G401.6 (cell line): ENCODE data around the gene INTS14.
"Not testable (repeated sequence)": the region's sequence is repeated elsewhere in the genome, so short reads cannot be mapped to it uniquely, and the experiment has no call there.

ENCODE experiments used
- FAIRE-seq: peaks from 2 replicates; lab custom pipeline; 2012; peaks lifted over from hg19 to GRCh38; lab: Jason Lieb, UNC

Gene INTS14

GRCh38 chr15:65578904-65579728 is 31.8 kb downstream of the INTS14 start:
- peak; percentile 3 for FAIRE-seq

- FAIRE-seq = no peak
These were observed 33.6 kb downstream of the INTS14 start for GRCh38 chr15:65577129-65577996.

DNA sequence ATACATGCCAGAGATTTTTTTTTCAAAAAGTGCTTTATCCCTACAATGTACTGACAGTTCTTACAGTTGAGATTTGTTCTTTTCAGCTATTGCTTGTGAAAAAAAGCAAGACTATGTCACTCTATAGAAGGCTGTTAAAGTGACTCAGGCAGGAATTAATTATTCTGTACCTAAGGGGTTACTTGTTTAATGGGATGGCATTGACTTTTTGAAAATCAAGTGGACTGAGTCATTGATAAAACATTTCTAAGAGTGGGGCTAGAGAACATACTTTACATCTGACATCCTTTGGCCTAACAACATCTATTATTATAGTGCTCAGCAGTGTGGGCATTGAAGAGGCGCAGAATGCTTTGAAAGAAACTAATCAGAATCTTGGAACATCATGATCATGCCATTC is 34.3 kb downstream of the INTS14 start:
- FAIRE-seq = no peak

GRCh38 chr15:65571971-65572370 is 39.0 kb downstream of the INTS14 start:
- FAIRE-seq = no peak

- no peak for FAIRE-seq
These were observed 41.2 kb downstream of the INTS14 start for GRCh38 chr15:65569728-65570127.

GRCh38 chr15:65561934-65562333 is 49.0 kb downstream of the INTS14 start:
- no peak for FAIRE-seq

DNA sequence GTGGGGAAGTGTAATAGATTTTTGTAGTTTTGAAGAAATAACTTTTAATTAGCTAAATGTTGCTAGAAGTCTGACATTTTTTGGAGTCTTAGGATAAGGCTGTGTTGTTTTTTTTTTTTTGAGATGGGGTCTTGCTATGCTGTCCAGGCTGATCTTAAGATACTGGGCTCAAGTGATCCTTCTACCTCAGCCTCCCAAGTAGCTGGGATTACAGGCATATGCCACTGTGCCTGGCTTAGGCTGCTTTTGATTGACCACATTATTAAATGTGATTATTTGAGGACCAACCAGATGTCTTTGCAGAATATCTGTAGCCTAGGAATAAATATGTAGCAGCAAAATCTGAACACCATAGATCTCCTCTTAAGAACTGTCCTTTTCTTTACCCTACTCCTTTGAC is 51.0 kb downstream of the INTS14 start:
- no peak for FAIRE-seq

DNA sequence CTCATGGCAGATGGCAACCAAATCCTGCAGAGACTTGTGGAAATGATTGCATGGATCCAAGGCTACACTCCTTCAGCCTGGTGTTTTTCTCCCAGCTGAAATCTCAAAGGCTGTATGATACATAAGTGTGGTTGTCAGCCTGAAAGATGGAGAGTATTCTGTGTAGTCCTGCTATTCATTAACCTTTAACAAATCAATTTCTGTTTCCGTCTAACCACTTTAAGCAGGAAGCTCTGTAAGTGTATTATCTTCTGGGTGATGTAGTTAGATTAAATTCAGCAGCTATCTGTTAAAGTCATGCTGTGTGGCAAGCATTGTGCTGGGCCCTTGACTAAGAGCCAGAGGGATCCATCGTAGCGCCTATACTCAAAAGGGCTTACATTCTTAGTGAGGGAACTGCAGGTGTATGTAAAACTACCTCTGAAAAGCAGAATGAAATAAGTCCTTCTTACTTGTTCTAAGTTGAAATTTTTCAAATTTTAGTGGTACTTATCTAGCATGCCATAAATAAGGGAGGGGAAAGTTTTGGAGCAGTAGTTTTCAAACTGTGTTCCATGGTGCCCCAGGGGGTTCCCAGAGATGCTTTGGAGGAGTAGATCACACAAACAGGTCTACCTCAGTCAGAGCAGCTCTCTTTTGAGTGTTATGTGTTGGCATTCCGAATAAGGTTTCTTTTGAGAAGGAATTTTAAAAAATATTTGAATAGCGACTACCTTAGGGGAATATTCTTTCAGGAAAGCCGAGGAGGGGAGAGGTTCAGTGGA is 51.8 kb downstream of the INTS14 start:
- no peak for FAIRE-seq

GRCh38 chr15:65558336-65558735 is 52.6 kb downstream of the INTS14 start:
- FAIRE-seq = no peak

DNA sequence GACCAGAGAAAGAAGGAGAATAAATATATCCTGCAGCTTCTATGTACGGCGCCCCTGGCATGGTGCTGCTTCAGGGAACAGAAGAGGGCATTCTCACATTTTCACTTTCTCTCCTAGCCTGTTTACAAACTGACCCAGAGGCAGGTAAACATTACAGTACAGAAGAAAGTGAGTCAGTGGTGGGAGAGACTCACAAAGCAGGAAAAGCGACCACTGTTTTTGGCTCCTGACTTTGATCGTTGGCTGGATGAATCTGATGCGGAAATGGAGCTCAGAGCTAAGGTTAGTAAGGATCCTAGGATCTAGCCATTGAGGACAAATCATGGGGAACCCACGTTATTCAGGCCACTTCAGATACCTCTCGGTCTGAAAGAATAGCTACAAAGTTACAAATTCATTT is 54.3 kb downstream of the INTS14 start:
- FAIRE-seq = no peak

GRCh38 chr15:65553691-65554090 is 57.2 kb downstream of the INTS14 start:
- no peak for FAIRE-seq

DNA sequence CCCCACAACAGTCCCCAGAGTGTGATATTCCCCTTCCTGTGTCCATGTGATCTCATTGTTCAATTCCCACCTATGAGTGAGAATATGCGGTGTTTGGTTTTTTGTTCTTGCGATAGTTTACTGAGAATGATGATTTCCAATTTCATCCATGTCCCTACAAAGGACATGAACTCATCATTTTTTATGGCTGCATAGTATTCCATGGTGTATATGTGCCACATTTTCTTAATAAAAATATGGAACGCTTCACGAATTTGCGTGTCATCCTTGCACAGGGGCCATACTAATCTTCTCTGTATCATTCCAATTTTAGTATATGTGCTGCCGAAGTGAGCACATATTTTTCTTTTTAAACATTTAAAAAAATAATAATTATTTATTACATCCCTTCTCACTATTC is 58.1 kb downstream of the INTS14 start:
- FAIRE-seq = not testable (repeated sequence)

- FAIRE-seq = no peak
These were observed 59.7 kb downstream of the INTS14 start for GRCh38 chr15:65551183-65551582.

DNA sequence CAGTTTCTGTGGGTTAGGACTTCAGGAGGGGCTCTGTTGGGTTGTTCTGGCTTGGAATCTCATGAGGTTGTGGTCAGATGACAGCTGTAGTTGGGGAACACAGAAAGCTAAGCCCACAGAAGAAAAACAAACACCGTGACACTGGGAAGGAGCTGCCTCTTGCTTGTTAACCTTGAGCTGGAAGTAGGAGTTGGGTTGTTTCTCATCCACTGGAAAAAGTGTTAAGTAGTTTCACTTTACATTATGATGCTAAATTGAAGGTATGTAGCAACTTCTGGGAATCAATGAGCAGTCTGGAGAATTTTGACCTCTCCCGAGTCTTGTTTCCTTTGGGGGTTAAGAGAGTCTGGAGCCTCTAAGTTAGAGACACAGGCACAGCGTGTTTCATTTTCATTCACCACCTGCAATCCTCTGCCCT is 60.2 kb downstream of the INTS14 start:
- no peak for FAIRE-seq

DNA sequence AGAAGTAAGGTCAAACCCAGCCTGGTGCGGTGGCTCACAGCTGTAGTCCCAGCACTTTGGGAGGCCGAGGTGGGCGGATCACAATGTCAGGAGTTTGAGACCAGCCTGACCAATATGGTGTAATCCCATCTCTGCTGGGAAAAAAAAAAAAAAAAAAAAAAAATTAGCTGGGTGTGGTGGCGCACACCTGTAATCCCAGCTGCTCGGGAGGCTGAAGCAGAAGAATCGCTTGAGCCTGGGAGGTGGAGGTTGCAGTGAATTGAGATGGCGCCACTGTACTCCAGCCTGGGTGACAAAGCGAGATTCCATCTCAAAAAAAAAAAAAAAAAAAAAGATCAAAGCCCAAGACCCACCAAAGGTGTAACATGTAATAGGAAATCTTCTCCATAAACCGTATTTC is 61.6 kb downstream of the INTS14 start:
- not testable (repeated sequence) for FAIRE-seq

DNA sequence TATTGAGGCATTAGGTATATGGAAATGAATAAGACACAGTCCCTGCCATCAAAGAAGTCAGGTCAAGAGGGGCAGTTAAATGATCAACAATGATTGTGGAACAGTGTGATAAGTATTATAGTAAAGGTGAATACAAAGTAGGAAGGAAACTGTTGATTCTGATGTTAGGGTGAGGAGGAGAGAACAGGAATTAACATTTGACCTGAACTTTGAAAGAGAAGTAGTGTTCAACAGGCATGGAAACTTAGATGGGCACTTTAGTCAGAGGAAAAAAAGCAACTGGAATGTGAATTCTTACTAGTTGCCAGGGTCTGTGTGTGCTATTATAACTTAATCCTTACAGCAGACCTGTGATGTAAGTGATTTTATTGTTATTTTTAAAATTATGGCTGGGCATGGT is 63.1 kb downstream of the INTS14 start:
- FAIRE-seq = no peak

DNA sequence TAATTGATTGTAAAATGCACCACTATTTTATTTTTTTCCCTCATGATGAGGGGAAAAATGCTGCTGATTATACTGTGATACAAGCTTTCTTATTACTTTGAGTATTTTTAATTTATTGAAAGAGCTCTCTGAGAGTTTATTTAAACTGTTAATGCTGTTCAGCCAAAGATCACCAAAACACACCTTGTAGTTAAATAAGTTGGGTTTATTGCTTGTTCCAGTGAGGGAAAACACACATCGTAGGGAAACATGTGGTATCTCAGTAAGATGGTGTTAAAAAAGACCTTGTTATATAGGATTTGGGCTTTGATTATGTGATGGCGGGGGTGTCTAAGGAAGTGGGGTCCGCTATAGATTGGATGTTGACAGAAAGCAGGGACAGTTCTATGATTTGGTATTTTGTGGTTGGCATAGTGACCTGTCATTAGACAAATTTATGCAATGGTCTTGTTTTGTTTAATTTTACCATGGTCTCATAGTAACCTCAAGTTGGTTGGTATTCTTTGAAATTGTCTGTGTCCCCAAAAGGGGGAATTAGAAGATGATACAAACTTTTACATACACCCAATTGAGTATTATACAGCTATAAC is 69.6 kb downstream of the INTS14 start:
- FAIRE-seq = no peak

DNA sequence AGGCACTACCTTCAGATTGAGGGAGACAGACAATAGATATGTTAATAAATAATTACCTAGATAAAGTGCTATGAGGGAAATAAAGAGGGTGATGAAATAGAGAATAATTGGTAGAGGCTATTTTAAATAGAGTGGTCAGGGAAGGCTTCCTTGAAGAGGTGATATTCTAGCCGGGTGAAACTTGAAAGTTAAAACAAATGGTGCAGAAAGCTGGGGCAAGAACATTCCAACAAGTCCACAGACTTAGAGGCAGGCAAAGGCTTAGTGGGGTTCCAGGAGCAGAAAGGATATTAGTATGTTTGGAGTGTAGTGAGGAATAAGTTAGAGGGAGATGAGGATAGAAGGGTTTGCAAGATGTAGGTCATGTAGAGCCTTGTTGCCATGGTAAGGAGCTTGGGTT is 70.6 kb downstream of the INTS14 start:
- no peak for FAIRE-seq

- no peak for FAIRE-seq
These were observed 75.7 kb downstream of the INTS14 start for GRCh38 chr15:65535192-65535591.

GRCh38 chr15:65533057-65533756 is 77.7 kb downstream of the INTS14 start:
- FAIRE-seq = no peak

DNA sequence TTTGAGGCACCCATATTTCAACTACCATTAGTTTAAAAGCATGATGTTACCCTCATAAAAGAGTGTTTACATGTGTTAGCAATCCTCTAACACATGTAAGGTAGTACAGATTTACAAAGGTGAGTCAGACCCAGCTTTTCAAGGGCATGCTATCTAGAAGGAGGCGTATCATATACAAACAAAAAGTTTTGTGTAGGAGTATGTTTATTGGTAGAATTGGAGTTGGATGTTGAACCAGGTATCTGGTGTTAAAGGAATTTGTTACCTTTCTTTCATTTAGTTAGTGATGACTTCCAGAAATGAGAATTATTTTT is 78.2 kb downstream of the INTS14 start:
- FAIRE-seq = no peak
